ENCODE measurements around the gene DRC7. TPM values are rescaled to one million over a fixed set of nuclear protein-coding genes. Genes with fewer than 3 reads are reported as not detected.
"Not testable (repeated sequence)": the region's sequence is repeated elsewhere in the genome, so short reads cannot be mapped to it uniquely, and the experiment has no call there.

DRC7 gene
- total and polyA plus RNA-seq, 2 donors, result 0.32 to 0.33 TPM

- no peak overlapping the region for H3K27ac ChIP-seq (ENCODE audit: low read depth in 1 of 2, low read length in 1 of 2)
- 96% methylated on average over 11 of the region's 11 CpGs for WGBS
- DNase-seq (ENCODE audit: low read depth in 6 of 9, low spot score in 9 of 9), result no peak
- no peak overlapping the region for H3K4me3 ChIP-seq (ENCODE audit: low read length in 2 of 2)
- peaks cover 0 to 13% of the 10 kb centered on the region in 2 donors for H3K4me1 ChIP-seq (ENCODE audit: control insufficient read depth in 2 of 2, insufficient read depth in 2 of 2, low read length in 2 of 2)
- no peaks in the 10 kb centered on the region for H3K36me3 ChIP-seq (ENCODE audit: control insufficient read depth in 2 of 2, insufficient read depth in 2 of 2, low read length in 1 of 2)
- no peaks in the 10 kb centered on the region for H3K9me3 ChIP-seq (ENCODE audit: control insufficient read depth in 2 of 2, insufficient read depth in 1 of 2, low read length in 1 of 2)
- H3K27me3 ChIP-seq (ENCODE audit: control insufficient read depth in 2 of 2, insufficient read depth in 1 of 2, low read length in 1 of 2), result no peaks in the 10 kb centered on the region
Observed at GRCh38 chr16:57773655-57774295, 79.2 kb downstream of the DRC7 start.

GRCh38 chr16:57774705-57775285 is 80.2 kb downstream of the DRC7 start:
- no peaks in the 10 kb centered on the region for H3K27me3 ChIP-seq (ENCODE audit: control insufficient read depth in 2 of 2, insufficient read depth in 1 of 2, low read length in 1 of 2)
- no peak for DNase-seq (ENCODE audit: low read depth in 6 of 9, low spot score in 9 of 9)
- no peak overlapping the region for H3K4me3 ChIP-seq (ENCODE audit: low read length in 2 of 2)
- no peaks in the 10 kb centered on the region for H3K36me3 ChIP-seq (ENCODE audit: control insufficient read depth in 2 of 2, insufficient read depth in 2 of 2, low read length in 1 of 2)
- peaks cover 0 to 13% of the 10 kb centered on the region in 2 donors for H3K4me1 ChIP-seq (ENCODE audit: control insufficient read depth in 2 of 2, insufficient read depth in 2 of 2, low read length in 2 of 2)
- no peak overlapping the region for H3K27ac ChIP-seq (ENCODE audit: low read depth in 1 of 2, low read length in 1 of 2)
- H3K9me3 ChIP-seq (ENCODE audit: control insufficient read depth in 2 of 2, insufficient read depth in 1 of 2, low read length in 1 of 2), result no peaks in the 10 kb centered on the region
- WGBS, result 95% methylated on average over 12 of the region's 12 CpGs

- 89% methylated on average over 23 of the region's 23 CpGs for WGBS
- Histone ChIP-seq H3K36me3 (ENCODE audit: control insufficient read depth in 2 of 2, insufficient read depth in 2 of 2, low read length in 1 of 2) (no peaks in the 10 kb centered on the region), H3K27ac (ENCODE audit: low read depth in 1 of 2, low read length in 1 of 2) (no peak overlapping the region), H3K9me3 (ENCODE audit: control insufficient read depth in 2 of 2, insufficient read depth in 1 of 2, low read length in 1 of 2) (no peaks in the 10 kb centered on the region), H3K27me3 (ENCODE audit: control insufficient read depth in 2 of 2, insufficient read depth in 1 of 2, low read length in 1 of 2) (no peaks in the 10 kb centered on the region), H3K4me3 (ENCODE audit: low read length in 2 of 2) (no peak overlapping the region), H3K4me1 (ENCODE audit: control insufficient read depth in 2 of 2, insufficient read depth in 2 of 2, low read length in 2 of 2) (peaks cover 0 to 13% of the 10 kb centered on the region in 2 donors)
- peak in 1 of 9 donors; percentile 37 for DNase-seq (ENCODE audit: low read depth in 6 of 9, low spot score in 9 of 9)
Observed at GRCh38 chr16:57775661-57776469, 81.3 kb downstream of the DRC7 start.

GRCh38 chr16:57778658-57779057 is 84.1 kb downstream of the DRC7 start:
- DNase-seq (ENCODE audit: low read depth in 6 of 9, low spot score in 9 of 9), result no peak
- H3K27ac ChIP-seq (ENCODE audit: low read depth in 1 of 2, low read length in 1 of 2), result no peak overlapping the region
- 98% methylated on average over 5 of the region's 5 CpGs for WGBS
- peaks cover 0 to 11% of the 10 kb centered on the region in 2 donors for H3K4me1 ChIP-seq (ENCODE audit: control insufficient read depth in 2 of 2, insufficient read depth in 2 of 2, low read length in 2 of 2)
- no peak overlapping the region for H3K4me3 ChIP-seq (ENCODE audit: low read length in 2 of 2)
- H3K36me3 ChIP-seq (ENCODE audit: control insufficient read depth in 2 of 2, insufficient read depth in 2 of 2, low read length in 1 of 2), result no peaks in the 10 kb centered on the region
- H3K9me3 ChIP-seq (ENCODE audit: control insufficient read depth in 2 of 2, insufficient read depth in 1 of 2, low read length in 1 of 2), result no peaks in the 10 kb centered on the region
- H3K27me3 ChIP-seq (ENCODE audit: control insufficient read depth in 2 of 2, insufficient read depth in 1 of 2, low read length in 1 of 2), result no peaks in the 10 kb centered on the region

- H3K4me3 ChIP-seq (ENCODE audit: low read length in 2 of 2); H3K27me3 ChIP-seq (ENCODE audit: control insufficient read depth in 2 of 2, insufficient read depth in 1 of 2, low read length in 1 of 2); H3K36me3 ChIP-seq (ENCODE audit: control insufficient read depth in 2 of 2, insufficient read depth in 2 of 2, low read length in 1 of 2); H3K27ac ChIP-seq (ENCODE audit: low read depth in 1 of 2, low read length in 1 of 2); DNase-seq (ENCODE audit: low read depth in 6 of 9, low spot score in 9 of 9); H3K9me3 ChIP-seq (ENCODE audit: control insufficient read depth in 2 of 2, insufficient read depth in 1 of 2, low read length in 1 of 2): not testable (repeated sequence)
- 93% methylated on average over 5 of the region's 5 CpGs for WGBS
- peaks cover 0 to 11% of the 10 kb centered on the region in 2 donors for H3K4me1 ChIP-seq (ENCODE audit: control insufficient read depth in 2 of 2, insufficient read depth in 2 of 2, low read length in 2 of 2)
Observed at GRCh38 chr16:57779836-57780235, 85.2 kb downstream of the DRC7 start.

- no peaks in the 10 kb centered on the region for H3K36me3 ChIP-seq (ENCODE audit: control insufficient read depth in 2 of 2, insufficient read depth in 2 of 2, low read length in 1 of 2)
- H3K4me1 ChIP-seq (ENCODE audit: control insufficient read depth in 2 of 2, insufficient read depth in 2 of 2, low read length in 2 of 2), result no peaks in the 10 kb centered on the region
- WGBS, result 47% methylated on average over 1 of the region's 1 CpG
- no peaks in the 10 kb centered on the region for H3K27me3 ChIP-seq (ENCODE audit: control insufficient read depth in 2 of 2, insufficient read depth in 1 of 2, low read length in 1 of 2)
- H3K27ac ChIP-seq (ENCODE audit: low read depth in 1 of 2, low read length in 1 of 2), result no peak overlapping the region
- no peak overlapping the region for H3K4me3 ChIP-seq (ENCODE audit: low read length in 2 of 2)
- no peak for DNase-seq (ENCODE audit: low read depth in 6 of 9, low spot score in 9 of 9)
- no peaks in the 10 kb centered on the region for H3K9me3 ChIP-seq (ENCODE audit: control insufficient read depth in 2 of 2, insufficient read depth in 1 of 2, low read length in 1 of 2)
Observed at GRCh38 chr16:57781349-57781740, 86.7 kb downstream of the DRC7 start.

Other genes starting within 250 kb of the DRC7 start
- 49.8 TPM for gene CIAPIN1, start 247.4 kb upstream of the DRC7 start, total RNA-seq
- 61.9 TPM for gene CIAPIN1, start 247.4 kb upstream of the DRC7 start, polyA plus RNA-seq
- gene COQ9, start 247.3 kb upstream of the DRC7 start, total RNA-seq, result 42.4 TPM
- gene COQ9, start 247.3 kb upstream of the DRC7 start, polyA plus RNA-seq, result 67.5 TPM
- gene POLR2C, start 232.1 kb upstream of the DRC7 start, total RNA-seq, result 60.6 TPM
- gene POLR2C, start 232.1 kb upstream of the DRC7 start, polyA plus RNA-seq, result 56.5 TPM
- gene DOK4, start 208.3 kb upstream of the DRC7 start, total RNA-seq, result 4.1 TPM
- gene DOK4, start 208.3 kb upstream of the DRC7 start, polyA plus RNA-seq, result 11.8 TPM
- gene CCDC102A, start 158.2 kb upstream of the DRC7 start, total RNA-seq, result 8.7 TPM
- 6.8 TPM for gene CCDC102A, start 158.2 kb upstream of the DRC7 start, polyA plus RNA-seq
- 1.9 TPM for gene ADGRG5, start 152.2 kb upstream of the DRC7 start, total RNA-seq
- 3.5 TPM for gene ADGRG5, start 152.2 kb upstream of the DRC7 start, polyA plus RNA-seq
- 5.1 TPM for gene ADGRG1, start 66.2 kb upstream of the DRC7 start, total RNA-seq
- gene ADGRG1, start 66.2 kb upstream of the DRC7 start, polyA plus RNA-seq, result 15.7 TPM
- gene ADGRG3, start 26.5 kb upstream of the DRC7 start, total RNA-seq, result 0.33 TPM
- 0.94 TPM for gene ADGRG3, start 26.5 kb upstream of the DRC7 start, polyA plus RNA-seq
- gene KATNB1, start 41.0 kb downstream of the DRC7 start, total RNA-seq, result 15.1 TPM
- 13.3 TPM for gene KATNB1, start 41.0 kb downstream of the DRC7 start, polyA plus RNA-seq
- gene KIFC3, start 107.7 kb downstream of the DRC7 start, total RNA-seq, result 3.8 TPM
- gene KIFC3, start 107.7 kb downstream of the DRC7 start, polyA plus RNA-seq, result 9.2 TPM